ENCODE measurements around the gene ANKHD1. TPM values are rescaled to one million over a fixed set of nuclear protein-coding genes. Genes with fewer than 3 reads are reported as not detected.

Gene ANKHD1
- total RNA-seq, 2 donors from 2014 or later, result 106 to 173 TPM

- Histone ChIP-seq H3K4me1 (ENCODE audit: control insufficient read depth in 1 of 2, low read depth in 2 of 2) (peaks cover 18 to 31% of the 10 kb centered on the region in 2 donors), H3K4me3 (no peak overlapping the region), H3K27me3 (replicated peaks; ENCODE audit: insufficient read depth) (no peaks in the 10 kb centered on the region), H3K9me3 (no peaks in the 10 kb centered on the region), H3K27ac (no peak overlapping the region), H3K36me3 (peaks cover 25% of the 10 kb centered on the region)
- no peak for TF ChIP-seq CTCF (IDR thresholded peaks at IDR 0.05)
- ATAC-seq (ENCODE audit: insufficient number of reproducible peaks, low FRiP score, low read depth), result no peak
- DNase-seq (ENCODE audit: low spot score), result no peak
These were observed 143.4 kb downstream of the ANKHD1 start for GRCh38 chr5:140544986-140545385.

GRCh38 chr5:140545606-140546005 is 144.0 kb downstream of the ANKHD1 start:
- Histone ChIP-seq H3K9me3 (no peaks in the 10 kb centered on the region), H3K4me1 (ENCODE audit: control insufficient read depth in 1 of 2, low read depth in 2 of 2) (peaks cover 18 to 33% of the 10 kb centered on the region in 2 donors), H3K27me3 (replicated peaks; ENCODE audit: insufficient read depth) (no peaks in the 10 kb centered on the region), H3K4me3 (no peak overlapping the region), H3K36me3 (peaks cover 25% of the 10 kb centered on the region), H3K27ac (no peak overlapping the region)
- TF ChIP-seq CTCF (IDR thresholded peaks at IDR 0.05), result no peak
- DNase-seq (ENCODE audit: low spot score) (no peak), ATAC-seq (ENCODE audit: insufficient number of reproducible peaks, low FRiP score, low read depth) (no peak)

- ATAC-seq (ENCODE audit: insufficient number of reproducible peaks, low FRiP score, low read depth) (peak; percentile 5), DNase-seq (ENCODE audit: low spot score) (no peak)
- Histone ChIP-seq H3K27ac (peak overlapping the region; percentile 94 to 99), H3K4me3 (peak overlapping the region; percentile 80), H3K27me3 (replicated peaks; ENCODE audit: insufficient read depth) (no peaks in the 10 kb centered on the region), H3K9me3 (no peaks in the 10 kb centered on the region), H3K36me3 (peaks cover 32% of the 10 kb centered on the region), H3K4me1 (ENCODE audit: control insufficient read depth in 1 of 2, low read depth in 2 of 2) (peaks cover 18 to 33% of the 10 kb centered on the region in 2 donors)
- TF ChIP-seq CTCF (IDR thresholded peaks at IDR 0.05), result no peak
These were observed 145.3 kb downstream of the ANKHD1 start for GRCh38 chr5:140546851-140547507.

GRCh38 chr5:140547508-140548299 is 146.1 kb downstream of the ANKHD1 start, which contains the start of gene EIF4EBP3:
Gene EIF4EBP3 (plus strand): TSS chr5:140547662. CDS start chr5:140547738, 76 bp downstream.
- Histone ChIP-seq H3K27me3 (replicated peaks; ENCODE audit: insufficient read depth) (no peaks in the 10 kb centered on the region), H3K27ac (peak within 1 kb of the TSS; percentile 94 to 99), H3K36me3 (peaks cover 29% of the 10 kb centered on the region), H3K4me3 (peak within 1 kb of the TSS; percentile 80), H3K4me1 (ENCODE audit: control insufficient read depth in 1 of 2, low read depth in 2 of 2) (peaks cover 18 to 33% of the 10 kb centered on the region in 2 donors), H3K9me3 (no peaks in the 10 kb centered on the region)
- peak; percentile 97 for ATAC-seq (ENCODE audit: insufficient number of reproducible peaks, low FRiP score, low read depth)
- TF ChIP-seq CTCF (IDR thresholded peaks at IDR 0.05), result peak; percentile 84
- DNase-seq (ENCODE audit: low spot score), result peak; percentile 86

- H3K4me3 ChIP-seq, result peak overlapping the region; percentile 80
- H3K4me1 ChIP-seq (ENCODE audit: control insufficient read depth in 1 of 2, low read depth in 2 of 2), result peaks cover 18 to 33% of the 10 kb centered on the region in 2 donors
- ATAC-seq (ENCODE audit: insufficient number of reproducible peaks, low FRiP score, low read depth) (no peak), DNase-seq (ENCODE audit: low spot score) (no peak)
- H3K36me3 ChIP-seq, result peaks cover 29% of the 10 kb centered on the region
- peak overlapping the region; percentile 94 to 99 for H3K27ac ChIP-seq
- H3K9me3 ChIP-seq, result no peaks in the 10 kb centered on the region
- H3K27me3 ChIP-seq (replicated peaks; ENCODE audit: insufficient read depth), result no peaks in the 10 kb centered on the region
- no peak for TF ChIP-seq CTCF (IDR thresholded peaks at IDR 0.05)
These were observed 146.7 kb downstream of the ANKHD1 start for GRCh38 chr5:140548300-140548688.
